ENCODE measurements around the gene ACKR2.

DNA sequence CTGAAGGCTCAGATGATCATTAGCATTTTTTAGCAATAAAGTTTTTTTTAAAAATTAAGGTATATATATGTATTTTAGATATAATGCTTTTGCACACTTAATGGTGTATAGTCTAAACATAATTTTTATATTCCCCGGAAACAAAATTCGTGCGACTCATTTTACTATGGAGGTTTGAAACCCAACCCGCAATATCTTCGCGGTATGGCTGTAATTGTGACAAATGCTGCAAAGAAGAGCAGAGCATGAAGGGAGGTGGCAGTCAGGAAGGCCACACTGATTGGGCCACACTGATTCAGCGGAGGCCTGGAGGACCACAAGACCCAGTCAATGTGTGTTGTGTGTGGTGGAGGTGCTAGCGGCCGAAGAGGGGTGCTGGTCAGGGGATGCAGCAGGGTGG is 70.9 kb downstream of the ACKR2 start:
- TF ChIP-seq, protein P1, sequence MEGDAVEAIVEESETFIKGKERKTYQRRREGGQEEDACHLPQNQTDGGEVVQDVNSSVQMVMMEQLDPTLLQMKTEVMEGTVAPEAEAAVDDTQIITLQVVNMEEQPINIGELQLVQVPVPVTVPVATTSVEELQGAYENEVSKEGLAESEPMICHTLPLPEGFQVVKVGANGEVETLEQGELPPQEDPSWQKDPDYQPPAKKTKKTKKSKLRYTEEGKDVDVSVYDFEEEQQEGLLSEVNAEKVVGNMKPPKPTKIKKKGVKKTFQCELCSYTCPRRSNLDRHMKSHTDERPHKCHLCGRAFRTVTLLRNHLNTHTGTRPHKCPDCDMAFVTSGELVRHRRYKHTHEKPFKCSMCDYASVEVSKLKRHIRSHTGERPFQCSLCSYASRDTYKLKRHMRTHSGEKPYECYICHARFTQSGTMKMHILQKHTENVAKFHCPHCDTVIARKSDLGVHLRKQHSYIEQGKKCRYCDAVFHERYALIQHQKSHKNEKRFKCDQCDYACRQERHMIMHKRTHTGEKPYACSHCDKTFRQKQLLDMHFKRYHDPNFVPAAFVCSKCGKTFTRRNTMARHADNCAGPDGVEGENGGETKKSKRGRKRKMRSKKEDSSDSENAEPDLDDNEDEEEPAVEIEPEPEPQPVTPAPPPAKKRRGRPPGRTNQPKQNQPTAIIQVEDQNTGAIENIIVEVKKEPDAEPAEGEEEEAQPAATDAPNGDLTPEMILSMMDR (IDR thresholded peaks at IDR 0.05; ENCODE audit: extremely low read depth in 1 of 2, insufficient read depth in 1 of 2, low read depth in 1 of 2, low read length in 2 of 2), result no peak
- TF ChIP-seq FOS (IDR thresholded peaks at IDR 0.05; ENCODE audit: borderline replicate concordance, insufficient read depth, low read length) (no peak), POLR2A (IDR thresholded peaks at IDR 0.05; ENCODE audit: low read depth, low read length) (no peak), POLR2AphosphoS5 (IDR thresholded peaks at IDR 0.05; ENCODE audit: insufficient read depth, low read depth, low read length) (no peak)
- TF ChIP-seq, protein P2, sequence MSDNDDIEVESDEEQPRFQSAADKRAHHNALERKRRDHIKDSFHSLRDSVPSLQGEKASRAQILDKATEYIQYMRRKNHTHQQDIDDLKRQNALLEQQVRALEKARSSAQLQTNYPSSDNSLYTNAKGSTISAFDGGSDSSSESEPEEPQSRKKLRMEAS (IDR thresholded peaks at IDR 0.05; ENCODE audit: insufficient read depth, insufficient read length), result no peak

Measured in endothelial cell of umbilical vein (primary cell).